HL-60 (cell line): ENCODE results near the gene GPC3.

Experiments used
- DNase-seq, 2 experiments: peaks; one replicate each; pipeline ENCODE4 v3.0.0-alpha.2; 2010 to 2020; ENCODE audit warnings: low read depth in 1 of 2, low spot score in 1 of 2
- H3K27ac ChIP-seq: fragments of 250-450 bp; sonication (Bioruptor Pico); replicated peaks from 2 replicates; pipeline ENCODE4 v1.5.1; 2020; ENCODE audit warnings: mild to moderate bottlenecking, moderate library complexity
- H3K27me3 ChIP-seq: fragments of 250-450 bp; sonication (Bioruptor Pico); 2 replicates; pipeline ENCODE4 v1.5.1; 2021; ENCODE audit warnings: mild to moderate bottlenecking, moderate library complexity; ENCODE audit not compliant: insufficient read depth, poor library complexity, severe bottlenecking
- H3K4me3 ChIP-seq: replicated peaks from 2 replicates; pipeline ENCODE4 v1.5.1; 2011; ENCODE audit warnings: mild to moderate bottlenecking, control low read depth, low read length; ENCODE audit not compliant: insufficient read depth
- CTCF ChIP-seq: IDR thresholded peaks from one replicate; pipeline ENCODE4 v1.5.1; 2011; ENCODE audit warnings: low read length, control low read depth, inconsistent platforms; ENCODE audit not compliant: insufficient read depth
- GABPA ChIP-seq: IDR thresholded peaks from 2 replicates; pipeline ENCODE4 v1.6.1; 2012; ENCODE audit warnings: low read depth
- POLR2AphosphoS5 ChIP-seq: IDR thresholded peaks from 2 replicates; pipeline ENCODE4 v1.6.1; 2012; ENCODE audit warnings: low read depth
- REST ChIP-seq: IDR thresholded peaks from 2 replicates; pipeline ENCODE4 v1.6.1; 2012; ENCODE audit warnings: low read depth; ENCODE audit not compliant: insufficient replicate concordance
- SPI1 ChIP-seq: IDR thresholded peaks from 2 replicates; pipeline ENCODE4 v1.6.1; 2012; ENCODE audit warnings: low read depth, mild to moderate bottlenecking, borderline replicate concordance

Gene GPC3

GRCh38 chrX:133929836-133930464 is 55.4 kb downstream of the GPC3 start:
- Histone ChIP-seq H3K27ac (no peak overlapping the region), H3K4me3 (no peak overlapping the region), H3K27me3 (no peaks in the 10 kb centered on the region)
- no peak for DNase-seq
- TF ChIP-seq SPI1 (no peak), GABPA (no peak), REST (no peak), POLR2AphosphoS5 (no peak), CTCF (no peak)

- H3K4me3 ChIP-seq = no peak overlapping the region
- H3K27ac ChIP-seq = no peak overlapping the region
- TF ChIP-seq POLR2AphosphoS5 (no peak), SPI1 (no peak), CTCF (no peak), REST (no peak), GABPA (no peak)
- DNase-seq = no peak
- no peaks in the 10 kb centered on the region for H3K27me3 ChIP-seq
Measured at GRCh38 chrX:133928365-133928764, 57.0 kb downstream of the GPC3 start.

GRCh38 chrX:133926809-133927208 is 58.6 kb downstream of the GPC3 start:
- H3K27me3 ChIP-seq = no peaks in the 10 kb centered on the region
- no peak for DNase-seq
- no peak overlapping the region for H3K4me3 ChIP-seq
- H3K27ac ChIP-seq = no peak overlapping the region
- TF ChIP-seq POLR2AphosphoS5 = no peak
- TF ChIP-seq GABPA = no peak
- TF ChIP-seq CTCF = no peak
- no peak for TF ChIP-seq REST
- no peak for TF ChIP-seq SPI1
